IMR-90 (cell line): Measurements from ENCODE around the gene CHMP1B.

Experiments
- BHLHE40 ChIP-seq: fragments of 150-350 bp; IDR thresholded peaks from 2 replicates; pipeline ENCODE4 v1.6.1; 2016; ENCODE audit warnings: mild to moderate bottlenecking, low read depth, low read length
- CTCF ChIP-seq: conservative IDR thresholded peaks from 2 replicates; pipeline ENCODE4 v1.5.1; 2012; ENCODE audit warnings: mild to moderate bottlenecking, low read depth, low read length, improper control_type of control experiment

GRCh38 chr18:11899063-11899462 is 47.9 kb downstream of the CHMP1B start:
- TF ChIP-seq BHLHE40 (no peak), CTCF (no peak)
